CD4-positive, alpha-beta T cell (primary cell): ENCODE measurements around the gene SLC39A6. TPM values are rescaled to one million over a fixed set of nuclear protein-coding genes. Genes with fewer than 3 reads are reported as not detected.

Source experiments
- ATAC-seq: fragments of 200-7000 bp; cut with Tn5 transposase; one replicate; pipeline ENCODE4 v1.10.0; 2022; ENCODE audit warnings: mild to moderate bottlenecking; ENCODE audit not compliant: poor library complexity
- CTCF ChIA-PET: fragments of 350-600 bp; sonication (Branson Sonifier 250); formaldehyde crosslinking; loops from one replicate; lab custom pipeline; 2021; ENCODE audit warnings: antibody characterized with exemption, inconsistent platforms; lab: Charles Lee
- POLR2A ChIA-PET: fragments of 350-600 bp; sonication (Branson Sonifier 250); formaldehyde crosslinking; loops from one replicate; lab custom pipeline; 2021; ENCODE audit warnings: antibody characterized with exemption, inconsistent platforms; lab: Charles Lee
- DNase-seq, 14 experiments: peaks; one replicate each; pipeline ENCODE4 v3.0.0-alpha.2; 2013 to 2020; ENCODE audit warnings: mixed read lengths in 2 of 14
- H3K27ac ChIP-seq, 2 donors: one replicate each; pipeline versions ENCODE4 v1.5.1 to v1.7.0; 2013; ENCODE audit warnings: low read length in 2 of 2, low read depth in 1 of 2, mild to moderate bottlenecking in 1 of 2
- H3K27me3 ChIP-seq, 2 experiments: 1 replicate in 1 of 2; 2 replicates in 1 of 2; pipeline versions ENCODE4 v1.6.1 to v1.7.0; 2013; ENCODE audit warnings: low read length in 2 of 2, control low read depth in 1 of 2, mild to moderate bottlenecking in 1 of 2, moderate library complexity in 1 of 2; ENCODE audit not compliant: insufficient read depth in 2 of 2, control insufficient read depth in 1 of 2
- H3K36me3 ChIP-seq: one replicate; pipeline ENCODE4 v1.6.1; 2013; ENCODE audit warnings: low read length, control low read depth; ENCODE audit not compliant: insufficient read depth
- H3K4me1 ChIP-seq: one replicate; pipeline ENCODE4 v1.6.1; 2013; ENCODE audit warnings: low read length, control low read depth; ENCODE audit not compliant: insufficient read depth
- H3K4me3 ChIP-seq: one replicate; pipeline ENCODE4 v1.5.1; 2013; ENCODE audit warnings: mild to moderate bottlenecking, low read length, moderate library complexity
- H3K9me3 ChIP-seq, 2 experiments: 1 replicate in 1 of 2; 2 replicates in 1 of 2; pipeline versions ENCODE4 v1.6.1 to v1.7.0; 2013; ENCODE audit warnings: low read length in 2 of 2, mild to moderate bottlenecking in 2 of 2, control low read depth in 1 of 2, moderate library complexity in 1 of 2; ENCODE audit not compliant: control insufficient read depth in 1 of 2, insufficient read depth in 1 of 2
- H3K27ac Mint-ChIP-seq: one replicate; pipeline ENCODE4 v1.8.0; 2020; ENCODE audit warnings: mixed read lengths
- H3K27me3 Mint-ChIP-seq: one replicate; pipeline ENCODE4 v1.8.0; 2021; ENCODE audit warnings: mixed read lengths
- H3K36me3 Mint-ChIP-seq: one replicate; pipeline ENCODE4 v1.8.0; 2021; ENCODE audit warnings: low read depth, mixed read lengths
- H3K4me1 Mint-ChIP-seq: one replicate; pipeline ENCODE4 v1.8.0; 2021; ENCODE audit warnings: low read depth, mixed read lengths
- H3K4me3 Mint-ChIP-seq: one replicate; pipeline ENCODE4 v1.8.0; 2020; ENCODE audit warnings: mild to moderate bottlenecking, mixed read lengths
- H3K9me3 Mint-ChIP-seq: one replicate; pipeline ENCODE4 v1.8.0; 2020; ENCODE audit warnings: mixed read lengths
- intact Hi-C, 2 experiments: fragments of 100-400 bp; cut with DNase I in 1 of 2; cut with micrococcal nuclease in 1 of 2; formaldehyde crosslinking; loops; one replicate each; pipeline versions ENCODE4 v1.15.1 to v1.9.0; 2023 to 2025; cut with DNase I, micrococcal nuclease
- total RNA-seq, 174 experiments: library from RNA in 2 of 174; stranded (reverse) in 2 of 174; gene quantifications; one replicate each; pipeline ENCODE4 v1.2.3 and lab custom pipeline; 2021 to 2026
- TF ChIP-seq, protein P1 (sequence below): fragments of 200-600 bp; IDR thresholded peaks from one replicate; pipeline ENCODE4 v1.8.0; 2022; ENCODE audit warnings: antibody characterized with exemption, mild to moderate bottlenecking

SLC39A6 gene
- total RNA-seq, 2 experiments from 2014 or later: 10.6 to 11.0 TPM

DNA sequence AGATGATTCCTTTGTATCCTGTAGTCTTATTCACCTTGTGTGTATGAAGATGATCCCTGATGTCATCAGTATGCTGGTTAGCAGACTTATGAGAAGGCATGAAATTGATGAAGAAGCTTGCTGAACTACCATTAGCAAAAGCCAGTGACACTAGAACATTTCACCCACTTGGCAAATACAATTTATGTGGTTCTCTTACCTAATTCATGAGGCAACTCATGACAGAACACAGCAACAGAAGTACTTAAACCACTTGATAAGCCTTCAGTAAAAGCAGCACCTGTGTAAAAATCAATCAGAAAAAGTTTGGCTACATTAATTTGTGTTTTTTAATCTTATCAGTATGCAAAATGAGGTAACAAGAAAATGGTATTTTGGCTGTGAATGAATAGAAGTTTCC is 16.8 kb downstream of the SLC39A6 start:
- no peak overlapping the region for H3K27ac ChIP-seq
- ChIA-PET POLR2A (no interaction called here), CTCF (interaction anchor here (1.5 kb wide), 1 partner anchor 8 kb away, joined by 3 read pairs; no protein-coding TSS in a partner anchor)
- no peaks in the 10 kb centered on the region for H3K4me1 ChIP-seq
- H3K36me3 ChIP-seq: peaks cover 43% of the 10 kb centered on the region
- TF ChIP-seq, protein P1, sequence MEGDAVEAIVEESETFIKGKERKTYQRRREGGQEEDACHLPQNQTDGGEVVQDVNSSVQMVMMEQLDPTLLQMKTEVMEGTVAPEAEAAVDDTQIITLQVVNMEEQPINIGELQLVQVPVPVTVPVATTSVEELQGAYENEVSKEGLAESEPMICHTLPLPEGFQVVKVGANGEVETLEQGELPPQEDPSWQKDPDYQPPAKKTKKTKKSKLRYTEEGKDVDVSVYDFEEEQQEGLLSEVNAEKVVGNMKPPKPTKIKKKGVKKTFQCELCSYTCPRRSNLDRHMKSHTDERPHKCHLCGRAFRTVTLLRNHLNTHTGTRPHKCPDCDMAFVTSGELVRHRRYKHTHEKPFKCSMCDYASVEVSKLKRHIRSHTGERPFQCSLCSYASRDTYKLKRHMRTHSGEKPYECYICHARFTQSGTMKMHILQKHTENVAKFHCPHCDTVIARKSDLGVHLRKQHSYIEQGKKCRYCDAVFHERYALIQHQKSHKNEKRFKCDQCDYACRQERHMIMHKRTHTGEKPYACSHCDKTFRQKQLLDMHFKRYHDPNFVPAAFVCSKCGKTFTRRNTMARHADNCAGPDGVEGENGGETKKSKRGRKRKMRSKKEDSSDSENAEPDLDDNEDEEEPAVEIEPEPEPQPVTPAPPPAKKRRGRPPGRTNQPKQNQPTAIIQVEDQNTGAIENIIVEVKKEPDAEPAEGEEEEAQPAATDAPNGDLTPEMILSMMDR: no peak
- Mint-ChIP-seq H3K4me3 (no peak overlapping the region), H3K36me3 (peaks cover 83% of the 10 kb centered on the region), H3K9me3 (no peaks in the 10 kb centered on the region), H3K4me1 (no peaks in the 10 kb centered on the region), H3K27ac (no peak overlapping the region), H3K27me3 (no peaks in the 10 kb centered on the region)
- no peak for ATAC-seq
- DNase-seq: no peak
- no peaks in the 10 kb centered on the region for H3K27me3 ChIP-seq
- H3K4me3 ChIP-seq: no peak overlapping the region
- no peaks in the 10 kb centered on the region for H3K9me3 ChIP-seq
- intact Hi-C loops: no loop called here

DNA sequence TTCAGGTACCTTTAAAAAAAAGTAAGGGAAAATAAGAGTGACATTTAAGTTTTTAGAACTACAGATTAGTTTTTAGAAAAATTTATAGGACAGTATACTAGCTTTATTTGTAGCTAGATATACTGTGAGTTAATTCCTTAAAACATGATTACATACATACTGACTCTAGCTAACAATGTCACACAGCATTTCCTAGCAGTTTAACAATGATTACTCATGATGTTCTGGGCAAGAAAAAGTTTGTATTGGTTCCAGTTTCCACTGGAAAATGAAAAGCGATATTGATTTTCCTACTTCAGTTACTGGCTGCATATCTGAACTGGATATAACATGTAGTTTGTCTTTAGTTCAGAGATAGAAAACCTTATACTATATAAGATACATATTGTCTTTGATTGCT is 19.4 kb downstream of the SLC39A6 start:
- intact Hi-C loops: no loop called here
- Mint-ChIP-seq H3K4me3 (no peak overlapping the region), H3K27me3 (no peaks in the 10 kb centered on the region), H3K36me3 (peaks cover 62% of the 10 kb centered on the region), H3K27ac (no peak overlapping the region), H3K4me1 (no peaks in the 10 kb centered on the region), H3K9me3 (no peaks in the 10 kb centered on the region)
- no peak overlapping the region for H3K27ac ChIP-seq
- H3K36me3 ChIP-seq: peaks cover 33% of the 10 kb centered on the region
- ChIA-PET POLR2A (no interaction called here), CTCF (interaction anchor here (0.9 kb wide), 1 partner anchor 10 kb away, joined by 3 read pairs; no protein-coding TSS in a partner anchor)
- no peak for DNase-seq
- no peaks in the 10 kb centered on the region for H3K4me1 ChIP-seq
- TF ChIP-seq, protein P1: no peak
- H3K9me3 ChIP-seq: no peaks in the 10 kb centered on the region
- no peak for ATAC-seq
- no peak overlapping the region for H3K4me3 ChIP-seq
- H3K27me3 ChIP-seq: no peaks in the 10 kb centered on the region

DNA sequence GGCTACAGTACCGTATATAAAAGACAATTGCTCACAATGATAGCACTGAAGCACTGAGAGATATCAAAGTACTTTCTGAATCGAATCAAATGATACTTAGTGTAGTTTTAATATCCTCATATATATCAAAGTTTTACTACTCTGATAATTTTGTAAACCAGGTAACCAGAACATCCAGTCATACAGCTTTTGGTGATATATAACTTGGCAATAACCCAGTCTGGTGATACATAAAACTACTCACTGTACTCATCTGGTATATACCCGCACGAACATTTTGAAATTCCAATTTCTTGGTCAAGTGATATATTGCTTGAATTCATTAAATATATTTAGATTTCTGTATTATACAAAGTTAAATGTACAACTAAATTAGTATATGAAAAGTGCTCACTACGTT is 20.5 kb downstream of the SLC39A6 start:
- ATAC-seq (no peak), DNase-seq (no peak)
- Mint-ChIP-seq H3K27ac (no peak overlapping the region), H3K27me3 (no peaks in the 10 kb centered on the region), H3K4me3 (no peak overlapping the region), H3K36me3 (peaks cover 51% of the 10 kb centered on the region), H3K4me1 (no peaks in the 10 kb centered on the region), H3K9me3 (no peaks in the 10 kb centered on the region)
- H3K4me1 ChIP-seq: no peaks in the 10 kb centered on the region
- no peak overlapping the region for H3K4me3 ChIP-seq
- no peak overlapping the region for H3K27ac ChIP-seq
- ChIA-PET POLR2A (no interaction called here), CTCF (no interaction called here)
- TF ChIP-seq, protein P1: no peak
- H3K27me3 ChIP-seq: no peaks in the 10 kb centered on the region
- H3K9me3 ChIP-seq: no peaks in the 10 kb centered on the region
- intact Hi-C loops: no loop called here
- H3K36me3 ChIP-seq: peaks cover 22% of the 10 kb centered on the region
